Neural progenitor cell (in vitro differentiated cells): Measurements from ENCODE around the gene IL37. TPM values are rescaled to one million over a fixed set of nuclear protein-coding genes. Genes with fewer than 3 reads are reported as not detected.

Experiments
- DNase-seq: peaks from one replicate; pipeline ENCODE4 v3.0.0-alpha.2; 2016; ENCODE audit warnings: low spot score
- H2AFZ ChIP-seq: fragments of 200-600 bp; sonication (generic); replicated peaks from 2 replicates; pipeline ENCODE4 v1.6.1; 2016; ENCODE audit warnings: antibody characterized with exemption
- H3F3A ChIP-seq: fragments of 200-600 bp; sonication (generic); 2 replicates; pipeline ENCODE4 v1.6.1; 2016; ENCODE audit warnings: antibody characterized with exemption, low read depth
- H3K27ac ChIP-seq: fragments of 200-600 bp; sonication (generic); 2 replicates; pipeline ENCODE4 v1.5.1; 2016; ENCODE audit warnings: mild to moderate bottlenecking
- H3K27me3 ChIP-seq: fragments of 200-600 bp; sonication (generic); 2 replicates; pipeline ENCODE4 v1.6.1; 2016; ENCODE audit warnings: mild to moderate bottlenecking, moderate library complexity
- H3K36me3 ChIP-seq: fragments of 200-600 bp; sonication (generic); 2 replicates; pipeline ENCODE4 v1.5.1; 2016
- H3K4me1 ChIP-seq: fragments of 200-600 bp; sonication (generic); 2 replicates; pipeline ENCODE4 v1.6.1; 2016; ENCODE audit warnings: mixed run types
- H3K4me2 ChIP-seq: fragments of 200-600 bp; sonication (generic); 2 replicates; pipeline ENCODE4 v1.6.1; 2016
- H3K4me3 ChIP-seq: fragments of 200-600 bp; sonication (generic); 2 replicates; pipeline ENCODE4 v1.5.1; 2016
- H3K79me2 ChIP-seq: fragments of 200-600 bp; sonication (generic); 2 replicates; pipeline ENCODE4 v1.6.1; 2016; ENCODE audit warnings: low read depth
- H3K9ac ChIP-seq: fragments of 200-600 bp; sonication (generic); 2 replicates; pipeline ENCODE4 v1.6.1; 2016
- H3K9me3 ChIP-seq: fragments of 200-600 bp; sonication (generic); 2 replicates; pipeline ENCODE4 v1.5.1; 2016; ENCODE audit warnings: low read depth
- H4K20me1 ChIP-seq: fragments of 200-600 bp; sonication (generic); 2 replicates; pipeline ENCODE4 v1.6.1; 2016; ENCODE audit warnings: low read depth
- H3K27ac Mint-ChIP-seq: 3 replicates; pipeline ENCODE4 v1.8.0; 2021; ENCODE audit warnings: mixed read lengths
- H3K27me3 Mint-ChIP-seq: 2 replicates; pipeline ENCODE4 v1.8.0; 2022; ENCODE audit warnings: low read depth, mild to moderate bottlenecking, inconsistent platforms, moderate library complexity, mixed read lengths; ENCODE audit not compliant: insufficient read depth
- H3K36me3 Mint-ChIP-seq: 3 replicates; pipeline ENCODE4 v1.8.0; 2021; ENCODE audit warnings: mixed read lengths
- H3K4me1 Mint-ChIP-seq: 3 replicates; pipeline ENCODE4 v1.8.0; 2021; ENCODE audit warnings: mixed read lengths
- H3K4me3 Mint-ChIP-seq: 3 replicates; pipeline ENCODE4 v1.8.0; 2021; ENCODE audit warnings: mild to moderate bottlenecking, moderate library complexity, mixed read lengths
- H3K9me3 Mint-ChIP-seq: 3 replicates; pipeline ENCODE4 v1.8.0; 2020; ENCODE audit warnings: mixed read lengths
- CTCF ChIP-seq: fragments of 200-600 bp; sonication (generic); IDR thresholded peaks from 2 replicates; pipeline ENCODE4 v1.5.1; 2017; ENCODE audit warnings: antibody characterized with exemption, mild to moderate bottlenecking
- EZH2 ChIP-seq: fragments of 200-600 bp; sonication (generic); IDR thresholded peaks from 2 replicates; pipeline ENCODE4 v1.6.1; 2017; ENCODE audit warnings: antibody characterized with exemption, mild to moderate bottlenecking, moderate library complexity
- EZH2phosphoT487 ChIP-seq: fragments of 200-600 bp; sonication (generic); IDR thresholded peaks from 2 replicates; pipeline ENCODE4 v1.6.1; 2017; ENCODE audit warnings: antibody characterized with exemption
- total RNA-seq: library from RNA; depleted of rRNA; stranded (reverse); fragments of >200 nt; gene quantifications from 2 replicates; pipeline ENCODE4 v1.2.3, GENCODE V29; 2015; ENCODE audit warnings: low replicate concordance

The IL37 gene
- total RNA-seq, 1 donor from 2014 or later: not detected

GRCh38 chr2:112879491-112880041, 31.4 kb upstream of the IL37 start:
- no peaks in the 10 kb centered on the region for H3K36me3 Mint-ChIP-seq
- H3K27ac ChIP-seq: no peak overlapping the region

GRCh38 chr2:112880091-112880531, 30.9 kb upstream of the IL37 start:
- H3K4me2 ChIP-seq: no peak overlapping the region
- H3K9me3 Mint-ChIP-seq: no peaks in the 10 kb centered on the region
- no peaks in the 10 kb centered on the region for H3K4me1 ChIP-seq
- H3K9ac ChIP-seq: no peak overlapping the region
- no peaks in the 10 kb centered on the region for H3F3A ChIP-seq
- no peaks in the 10 kb centered on the region for H3K4me1 Mint-ChIP-seq
- no peak for DNase-seq
- no peaks in the 10 kb centered on the region for H3K36me3 ChIP-seq
- no peak for TF ChIP-seq EZH2phosphoT487
- no peak for TF ChIP-seq EZH2
- TF ChIP-seq CTCF: no peak
- H3K4me3 ChIP-seq: no peak overlapping the region
- no peaks in the 10 kb centered on the region for H3K27me3 ChIP-seq
- H3K36me3 Mint-ChIP-seq: no peaks in the 10 kb centered on the region
- H3K4me3 Mint-ChIP-seq: no peak overlapping the region
- H3K27ac Mint-ChIP-seq: no peak overlapping the region
- no peaks in the 10 kb centered on the region for H4K20me1 ChIP-seq
- no peak overlapping the region for H2AFZ ChIP-seq
- peaks cover 5% of the 10 kb centered on the region for H3K27me3 Mint-ChIP-seq
- no peaks in the 10 kb centered on the region for H3K79me2 ChIP-seq
- no peak overlapping the region for H3K27ac ChIP-seq
- H3K9me3 ChIP-seq: no peaks in the 10 kb centered on the region

More at GRCh38 chr2:112879491-112880041, 31.4 kb upstream of the IL37 start:
- no peaks in the 10 kb centered on the region for H3K27me3 ChIP-seq
- no peaks in the 10 kb centered on the region for H3K36me3 ChIP-seq
- H3K4me2 ChIP-seq: no peak overlapping the region
- no peaks in the 10 kb centered on the region for H3K4me1 Mint-ChIP-seq
- no peak overlapping the region for H3K4me3 ChIP-seq
- no peaks in the 10 kb centered on the region for H4K20me1 ChIP-seq
- no peak for DNase-seq
- H3K27ac Mint-ChIP-seq: no peak overlapping the region
- no peak overlapping the region for H3K4me3 Mint-ChIP-seq
- TF ChIP-seq CTCF (no peak), EZH2 (no peak), EZH2phosphoT487 (no peak)
- no peaks in the 10 kb centered on the region for H3K4me1 ChIP-seq
- peaks cover 5% of the 10 kb centered on the region for H3K27me3 Mint-ChIP-seq
- H3K9ac ChIP-seq: no peak overlapping the region
- no peaks in the 10 kb centered on the region for H3K79me2 ChIP-seq
- H3F3A ChIP-seq: no peaks in the 10 kb centered on the region
- H2AFZ ChIP-seq: no peak overlapping the region
- no peaks in the 10 kb centered on the region for H3K9me3 Mint-ChIP-seq
- H3K9me3 ChIP-seq: no peaks in the 10 kb centered on the region

DNA sequence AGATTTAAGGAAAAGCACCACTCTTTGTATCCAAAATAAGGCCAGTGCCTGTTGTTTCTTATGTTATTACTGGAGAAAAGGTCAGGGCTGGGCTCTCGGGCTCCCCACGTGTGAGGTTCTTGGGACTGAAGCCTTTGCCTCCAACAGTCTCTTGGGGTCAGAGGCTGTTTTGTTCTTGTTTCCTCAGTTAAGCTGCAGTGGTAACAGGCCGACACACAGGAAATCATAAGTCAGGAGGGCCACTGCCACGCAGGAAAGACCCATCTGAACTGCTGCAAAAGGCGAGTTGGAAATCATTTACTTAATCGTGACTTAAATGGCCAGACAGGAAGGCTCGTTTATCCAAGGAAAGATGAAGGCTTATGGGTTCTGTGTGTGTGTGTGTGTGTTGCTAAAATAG, 30.3 kb upstream of the IL37 start:
- Histone ChIP-seq H3K4me2 (no peak overlapping the region), H3K9ac (no peak overlapping the region), H3K4me3 (no peak overlapping the region), H2AFZ (no peak overlapping the region), H3K27ac (no peak overlapping the region), H3K79me2 (no peaks in the 10 kb centered on the region), H3F3A (no peaks in the 10 kb centered on the region), H4K20me1 (no peaks in the 10 kb centered on the region), H3K9me3 (no peaks in the 10 kb centered on the region), H3K36me3 (no peaks in the 10 kb centered on the region), H3K27me3 (no peaks in the 10 kb centered on the region), H3K4me1 (no peaks in the 10 kb centered on the region)
- Mint-ChIP-seq H3K4me3 (no peak overlapping the region), H3K27ac (no peak overlapping the region), H3K27me3 (peaks cover 5% of the 10 kb centered on the region), H3K4me1 (no peaks in the 10 kb centered on the region), H3K36me3 (no peaks in the 10 kb centered on the region), H3K9me3 (no peaks in the 10 kb centered on the region)
- TF ChIP-seq EZH2phosphoT487: no peak
- TF ChIP-seq EZH2: no peak
- no peak for TF ChIP-seq CTCF
- DNase-seq: no peak
